ENCODE results near the gene PML.

DNA sequence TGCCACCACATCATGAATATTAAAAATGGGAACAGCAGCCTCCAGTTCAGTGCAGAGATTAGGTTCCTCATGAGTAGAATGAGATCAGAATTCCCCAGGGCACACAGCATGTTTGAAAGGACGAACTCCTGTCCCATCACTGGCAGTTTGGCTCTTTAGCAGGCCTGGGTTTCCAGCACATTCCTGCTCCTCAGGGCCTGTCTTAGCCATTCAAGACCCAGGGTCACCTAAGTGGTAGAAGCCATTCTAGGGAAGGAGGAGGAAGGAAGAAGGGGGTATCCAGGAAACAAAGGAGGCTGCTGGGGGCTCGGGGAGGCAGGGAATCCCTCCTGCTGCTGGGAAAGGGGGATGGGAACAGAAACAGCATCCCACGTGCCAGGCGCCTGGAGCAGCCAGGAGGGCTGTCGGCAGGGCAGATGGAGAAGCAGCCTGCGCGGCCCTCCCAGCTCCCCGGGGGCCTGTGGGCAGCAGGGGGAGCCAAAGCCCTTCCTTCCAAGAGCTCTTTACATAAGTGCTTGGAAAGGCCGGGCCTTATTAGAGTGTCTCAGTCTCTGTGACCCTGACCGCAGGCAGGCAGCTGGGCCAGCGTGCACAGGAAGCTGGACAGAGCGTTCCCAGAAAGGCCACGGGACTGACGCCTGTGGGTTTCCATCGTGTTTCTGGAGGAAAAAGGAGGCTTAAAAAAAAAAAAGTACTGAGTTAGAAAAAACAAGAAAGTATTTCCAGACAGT lies 43.5 kb upstream of the PML start:
- TF ChIP-seq, protein P1, sequence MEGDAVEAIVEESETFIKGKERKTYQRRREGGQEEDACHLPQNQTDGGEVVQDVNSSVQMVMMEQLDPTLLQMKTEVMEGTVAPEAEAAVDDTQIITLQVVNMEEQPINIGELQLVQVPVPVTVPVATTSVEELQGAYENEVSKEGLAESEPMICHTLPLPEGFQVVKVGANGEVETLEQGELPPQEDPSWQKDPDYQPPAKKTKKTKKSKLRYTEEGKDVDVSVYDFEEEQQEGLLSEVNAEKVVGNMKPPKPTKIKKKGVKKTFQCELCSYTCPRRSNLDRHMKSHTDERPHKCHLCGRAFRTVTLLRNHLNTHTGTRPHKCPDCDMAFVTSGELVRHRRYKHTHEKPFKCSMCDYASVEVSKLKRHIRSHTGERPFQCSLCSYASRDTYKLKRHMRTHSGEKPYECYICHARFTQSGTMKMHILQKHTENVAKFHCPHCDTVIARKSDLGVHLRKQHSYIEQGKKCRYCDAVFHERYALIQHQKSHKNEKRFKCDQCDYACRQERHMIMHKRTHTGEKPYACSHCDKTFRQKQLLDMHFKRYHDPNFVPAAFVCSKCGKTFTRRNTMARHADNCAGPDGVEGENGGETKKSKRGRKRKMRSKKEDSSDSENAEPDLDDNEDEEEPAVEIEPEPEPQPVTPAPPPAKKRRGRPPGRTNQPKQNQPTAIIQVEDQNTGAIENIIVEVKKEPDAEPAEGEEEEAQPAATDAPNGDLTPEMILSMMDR (optimal IDR thresholded peaks at IDR 0.05 in 1 of 3, IDR thresholded peaks at IDR 0.05 in 1 of 3, conservative IDR thresholded peaks at IDR 0.05 in 1 of 3; ENCODE audit: extremely low read depth in 1 of 3, insufficient read depth in 2 of 3, low read length in 3 of 3), result peak; percentile 54 to 72 (median 56)
- TF ChIP-seq EZH2 (IDR thresholded peaks at IDR 0.05; ENCODE audit: low read length), result no peak

Measured in keratinocyte (primary cell).